GM19239 (cell line): ENCODE measurements around the gene RILP.
"Not testable (repeated sequence)": the region's sequence is repeated elsewhere in the genome, so short reads cannot be mapped to it uniquely, and the experiment has no call there.

Experiments used
- DNase-seq: peaks from one replicate; pipeline ENCODE4 v3.0.0; 2011; ENCODE audit warnings: low spot score; ENCODE audit not compliant: insufficient read length
- FAIRE-seq: peaks from 2 replicates; lab custom pipeline; 2011; peaks lifted over from hg19 to GRCh38; lab: Jason Lieb, UNC

RILP gene

GRCh38 chr17:1649844-1650501 is at the start of gene RILP:
Gene RILP (minus strand): TSS chr17:1649866. CDS start chr17:1649804, 62 bp downstream.
- FAIRE-seq = peak; percentile 72
- DNase-seq = no peak

- DNase-seq (no peak), FAIRE-seq (no peak)
These were observed 48.0 kb upstream of the RILP start for GRCh38 chr17:1697681-1698080.

- FAIRE-seq (no peak), DNase-seq (no peak)
These were observed 45.7 kb upstream of the RILP start for GRCh38 chr17:1695365-1695764.

GRCh38 chr17:1693339-1693738 is 43.7 kb upstream of the RILP start:
- no peak for FAIRE-seq
- DNase-seq = no peak

- DNase-seq (no peak), FAIRE-seq (no peak)
These were observed 41.0 kb upstream of the RILP start for GRCh38 chr17:1690544-1691221.

- FAIRE-seq, DNase-seq: not testable (repeated sequence)
These were observed 38.7 kb upstream of the RILP start for GRCh38 chr17:1688405-1688804.

GRCh38 chr17:1686086-1686485 is 36.4 kb upstream of the RILP start:
- no peak for DNase-seq
- no peak for FAIRE-seq

- FAIRE-seq = peak; percentile 98
- DNase-seq = peak; percentile 100
These were observed 34.9 kb upstream of the RILP start, which contains the start of gene PRPF8 for GRCh38 chr17:1684378-1685189. Gene PRPF8 (minus strand): TSS chr17:1684867. CDS start chr17:1684571, 296 bp downstream.

GRCh38 chr17:1683459-1683858 is 33.8 kb upstream of the RILP start:
- DNase-seq = no peak
- no peak for FAIRE-seq

GRCh38 chr17:1676401-1676800 is 26.7 kb upstream of the RILP start:
- DNase-seq = no peak
- no peak for FAIRE-seq

- FAIRE-seq (no peak), DNase-seq (no peak)
These were observed 23.5 kb upstream of the RILP start for GRCh38 chr17:1673041-1673785.

- FAIRE-seq, DNase-seq: not testable (repeated sequence)
These were observed 14.3 kb upstream of the RILP start for GRCh38 chr17:1663934-1664333.

- no peak for FAIRE-seq
These were observed 11.4 kb upstream of the RILP start for GRCh38 chr17:1661045-1661444.

GRCh38 chr17:1658100-1658499 is 8.4 kb upstream of the RILP start:
- DNase-seq (no peak), FAIRE-seq (no peak)

More at GRCh38 chr17:1661045-1661444, 11.4 kb upstream of the RILP start:
- no peak for DNase-seq

GRCh38 chr17:1653735-1654134 is 4.1 kb upstream of the RILP start:
- no peak for FAIRE-seq
- no peak for DNase-seq

- FAIRE-seq, DNase-seq: not testable (repeated sequence)
These were observed 3.1 kb upstream of the RILP start for GRCh38 chr17:1652794-1653193.

- DNase-seq = no peak
- FAIRE-seq = no peak
These were observed 1.8 kb upstream of the RILP start for GRCh38 chr17:1651559-1651844.

GRCh38 chr17:1650731-1651558 is 1.3 kb upstream of the RILP start:
- FAIRE-seq = no peak
- DNase-seq = no peak
